Measurements from ENCODE around the gene PLXNA3.

GRCh38 chrX:154526901-154527675, 69.0 kb downstream of the PLXNA3 start:
- TF ChIP-seq EZH2 (IDR thresholded peaks at IDR 0.05; ENCODE audit: insufficient read depth, poor library complexity, severe bottlenecking) (no peak), EZH2phosphoT487 (IDR thresholded peaks at IDR 0.05; ENCODE audit: insufficient read depth, low read depth) (no peak)
